DOHH2 (cell line): Measurements from ENCODE around the gene GDI1.

Experiments
- H3F3A ChIP-seq: fragments of 200-600 bp; sonication (generic), shearing (Covaris generic); 2 replicates; pipeline ENCODE4 v1.6.0; 2016; ENCODE audit warnings: antibody characterized with exemption, mild to moderate bottlenecking; ENCODE audit not compliant: control insufficient read depth, insufficient read depth
- H3K27ac ChIP-seq: fragments of 200-600 bp; sonication (generic); 2 replicates; pipeline ENCODE4 v1.5.1; 2014; ENCODE audit warnings: low read depth, mild to moderate bottlenecking, low read length, moderate library complexity
- H3K27me3 ChIP-seq: fragments of 200-600 bp; sonication (generic); 2 replicates; pipeline ENCODE4 v1.6.1; 2014; ENCODE audit warnings: mild to moderate bottlenecking, low read length, mixed read lengths; ENCODE audit not compliant: control insufficient read depth
- H3K36me3 ChIP-seq: fragments of 200-600 bp; sonication (generic); 2 replicates; pipeline ENCODE4 v1.6.1; 2014; ENCODE audit warnings: mild to moderate bottlenecking, low read length, moderate library complexity, mixed read lengths; ENCODE audit not compliant: control insufficient read depth
- H3K4me1 ChIP-seq: fragments of 200-600 bp; sonication (generic); 2 replicates; pipeline ENCODE4 v1.6.1; 2014; ENCODE audit warnings: mild to moderate bottlenecking, low read length, mixed read lengths; ENCODE audit not compliant: control insufficient read depth
- H3K4me2 ChIP-seq: fragments of 200-600 bp; sonication (generic); 2 replicates; pipeline ENCODE4 v1.6.0; 2014; ENCODE audit warnings: mild to moderate bottlenecking, low read length, moderate library complexity
- H3K4me3 ChIP-seq: fragments of 200-600 bp; sonication (generic); 2 replicates; pipeline ENCODE4 v1.5.1; 2014; ENCODE audit warnings: mild to moderate bottlenecking, low read length, mixed read lengths
- H3K79me2 ChIP-seq: fragments of 200-600 bp; sonication (generic); 2 replicates; pipeline ENCODE4 v1.6.1; 2014; ENCODE audit warnings: mild to moderate bottlenecking, low read length, mixed read lengths; ENCODE audit not compliant: control insufficient read depth
- H3K9me2 ChIP-seq: fragments of 200-600 bp; sonication (generic); replicated peaks from 2 replicates; pipeline ENCODE4 v1.6.1; 2014; ENCODE audit warnings: mild to moderate bottlenecking, low read length, mixed read lengths; ENCODE audit not compliant: control insufficient read depth
- H3K9me3 ChIP-seq: fragments of 200-600 bp; sonication (generic); 2 replicates; pipeline ENCODE4 v1.6.1; 2014; ENCODE audit warnings: antibody characterized with exemption, low read length, mixed read lengths; ENCODE audit not compliant: control insufficient read depth, insufficient read depth
- H4K20me1 ChIP-seq: fragments of 200-600 bp; sonication (generic); 2 replicates; pipeline ENCODE4 v1.6.0; 2014; ENCODE audit warnings: low read depth, mild to moderate bottlenecking, antibody characterized with exemption, low read length, moderate library complexity; ENCODE audit not compliant: control insufficient read depth, insufficient read depth
- CTCF ChIP-seq: fragments of 200-600 bp; sonication (generic); IDR thresholded peaks from one replicate; pipeline ENCODE4 v1.5.1; 2014; ENCODE audit warnings: antibody characterized with exemption, mild to moderate bottlenecking, low read depth, low read length; ENCODE audit not compliant: poor library complexity, severe bottlenecking
- EZH2phosphoT487 ChIP-seq: fragments of 200-600 bp; sonication (generic); IDR thresholded peaks from 2 replicates; pipeline ENCODE4 v1.6.1; 2017; ENCODE audit warnings: borderline replicate concordance, mild to moderate bottlenecking, antibody characterized with exemption, low read length, moderate library complexity, mixed read lengths

Gene GDI1

GRCh38 chrX:154458954-154459778, 22.2 kb downstream of the GDI1 start:
- Histone ChIP-seq H3K9me3 (no peaks in the 10 kb centered on the region), H3K4me1 (peaks cover 11% of the 10 kb centered on the region), H3K9me2 (no peaks in the 10 kb centered on the region), H3K4me3 (peak overlapping the region; percentile 80), H3F3A (no peaks in the 10 kb centered on the region), H3K27ac (no peak overlapping the region), H3K4me2 (peak overlapping the region; percentile 75), H3K36me3 (no peaks in the 10 kb centered on the region), H4K20me1 (no peaks in the 10 kb centered on the region), H3K27me3 (no peaks in the 10 kb centered on the region), H3K79me2 (peaks cover 14% of the 10 kb centered on the region)
- TF ChIP-seq CTCF = no peak
- no peak for TF ChIP-seq EZH2phosphoT487

GRCh38 chrX:154459832-154460231, 22.9 kb downstream of the GDI1 start:
- H3K4me3 ChIP-seq = no peak overlapping the region
- H3K4me1 ChIP-seq = peaks cover 11% of the 10 kb centered on the region
- H3K4me2 ChIP-seq = peak overlapping the region; percentile 75
- H3K9me3 ChIP-seq = no peaks in the 10 kb centered on the region
- H3F3A ChIP-seq = no peaks in the 10 kb centered on the region
- no peak overlapping the region for H3K27ac ChIP-seq
- H3K27me3 ChIP-seq = no peaks in the 10 kb centered on the region
- TF ChIP-seq EZH2phosphoT487 (no peak), CTCF (no peak)
- no peaks in the 10 kb centered on the region for H4K20me1 ChIP-seq
- no peaks in the 10 kb centered on the region for H3K9me2 ChIP-seq
- peaks cover 14% of the 10 kb centered on the region for H3K79me2 ChIP-seq
- H3K36me3 ChIP-seq = no peaks in the 10 kb centered on the region

- H3K4me2 ChIP-seq = no peak overlapping the region
These were observed 23.4 kb downstream of the GDI1 start for GRCh38 chrX:154460326-154460725.

More at GRCh38 chrX:154460326-154460725, 23.4 kb downstream of the GDI1 start:
- no peaks in the 10 kb centered on the region for H3F3A ChIP-seq
- TF ChIP-seq CTCF (no peak), EZH2phosphoT487 (no peak)
- no peaks in the 10 kb centered on the region for H3K9me2 ChIP-seq
- no peaks in the 10 kb centered on the region for H4K20me1 ChIP-seq
- no peak overlapping the region for H3K27ac ChIP-seq
- H3K36me3 ChIP-seq = no peaks in the 10 kb centered on the region
- H3K79me2 ChIP-seq = peaks cover 14% of the 10 kb centered on the region
- H3K27me3 ChIP-seq = no peaks in the 10 kb centered on the region
- no peak overlapping the region for H3K4me3 ChIP-seq
- H3K9me3 ChIP-seq = no peaks in the 10 kb centered on the region
- peaks cover 11% of the 10 kb centered on the region for H3K4me1 ChIP-seq
